C4-2B (cell line): ENCODE measurements around the gene DLX2.

ENCODE experiments used
- H3K27ac ChIP-seq: fragments of 450-650 bp; 2 replicates; pipeline ENCODE4 v1.5.1; 2017
- ZFX ChIP-seq: fragments of 450-650 bp; IDR thresholded peaks from 2 replicates; pipeline ENCODE4 v1.6.1; 2017
- TF ChIP-seq, protein P1 (sequence below): fragments of 450-650 bp; conservative IDR thresholded peaks from 2 replicates; pipeline ENCODE4 v1.5.1; 2017; ENCODE audit warnings: mild to moderate bottlenecking

DLX2 gene

DNA sequence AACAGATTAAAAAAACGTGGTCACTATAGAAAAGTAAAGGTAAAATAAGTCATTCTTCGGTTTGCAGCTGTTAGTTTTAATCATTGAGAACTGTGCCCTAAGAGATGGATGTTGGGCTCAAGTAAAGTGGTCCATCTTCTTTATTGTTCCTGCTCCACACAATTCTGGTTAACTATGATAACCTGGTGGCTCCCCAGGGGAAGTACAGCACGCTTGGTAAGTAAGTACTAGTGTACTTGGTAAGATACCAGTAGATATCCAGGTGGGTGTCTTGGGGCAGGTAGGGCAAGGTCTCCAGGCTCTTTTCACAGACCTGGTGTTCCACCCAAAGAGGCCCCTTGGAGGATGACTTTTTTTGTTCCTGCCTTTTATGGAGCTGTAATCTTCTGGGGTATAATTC, 31.6 kb upstream of the DLX2 start:
- no peak overlapping the region for H3K27ac ChIP-seq
- no peak for TF ChIP-seq ZFX
- TF ChIP-seq, protein P1, sequence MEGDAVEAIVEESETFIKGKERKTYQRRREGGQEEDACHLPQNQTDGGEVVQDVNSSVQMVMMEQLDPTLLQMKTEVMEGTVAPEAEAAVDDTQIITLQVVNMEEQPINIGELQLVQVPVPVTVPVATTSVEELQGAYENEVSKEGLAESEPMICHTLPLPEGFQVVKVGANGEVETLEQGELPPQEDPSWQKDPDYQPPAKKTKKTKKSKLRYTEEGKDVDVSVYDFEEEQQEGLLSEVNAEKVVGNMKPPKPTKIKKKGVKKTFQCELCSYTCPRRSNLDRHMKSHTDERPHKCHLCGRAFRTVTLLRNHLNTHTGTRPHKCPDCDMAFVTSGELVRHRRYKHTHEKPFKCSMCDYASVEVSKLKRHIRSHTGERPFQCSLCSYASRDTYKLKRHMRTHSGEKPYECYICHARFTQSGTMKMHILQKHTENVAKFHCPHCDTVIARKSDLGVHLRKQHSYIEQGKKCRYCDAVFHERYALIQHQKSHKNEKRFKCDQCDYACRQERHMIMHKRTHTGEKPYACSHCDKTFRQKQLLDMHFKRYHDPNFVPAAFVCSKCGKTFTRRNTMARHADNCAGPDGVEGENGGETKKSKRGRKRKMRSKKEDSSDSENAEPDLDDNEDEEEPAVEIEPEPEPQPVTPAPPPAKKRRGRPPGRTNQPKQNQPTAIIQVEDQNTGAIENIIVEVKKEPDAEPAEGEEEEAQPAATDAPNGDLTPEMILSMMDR, result no peak

- no peak for TF ChIP-seq ZFX
- TF ChIP-seq, protein P1, result no peak
- H3K27ac ChIP-seq, result no peak overlapping the region
These were observed 29.2 kb upstream of the DLX2 start for GRCh38 chr2:172131713-172132555.

DNA sequence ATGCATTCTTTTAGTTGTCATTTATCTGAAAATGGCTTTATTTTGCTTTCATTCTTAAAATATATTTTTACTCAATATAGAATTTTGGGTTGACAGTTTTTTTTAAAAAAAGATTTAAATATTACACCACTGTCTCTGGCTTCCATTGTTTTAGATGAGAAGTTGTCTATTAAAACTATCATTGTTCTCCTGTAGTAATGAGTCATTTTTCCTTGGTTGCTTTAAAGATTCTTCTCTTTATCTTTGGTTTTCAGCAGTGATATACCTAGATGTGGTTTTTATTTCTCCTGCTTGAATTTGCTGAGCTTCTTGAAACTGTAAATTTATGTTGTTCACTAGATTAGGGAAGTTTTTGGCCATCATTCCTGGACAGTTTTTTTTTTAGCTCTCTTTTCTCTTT, 26.7 kb upstream of the DLX2 start:
- H3K27ac ChIP-seq, result no peak overlapping the region

GRCh38 chr2:172128484-172128883, 25.8 kb upstream of the DLX2 start:
- TF ChIP-seq ZFX, result no peak
- TF ChIP-seq, protein P1, result no peak
- H3K27ac ChIP-seq, result peak overlapping the region; percentile 43; the same call in 1 of the 2 replicates

More for the DNA sequence above, 26.7 kb upstream of the DLX2 start:
- TF ChIP-seq, protein P1, result no peak
- TF ChIP-seq ZFX, result no peak

- no peak overlapping the region for H3K27ac ChIP-seq
- TF ChIP-seq, protein P1, result no peak
- TF ChIP-seq ZFX, result no peak
These were observed 17.4 kb upstream of the DLX2 start for GRCh38 chr2:172120118-172120517.

- H3K27ac ChIP-seq, result no peak overlapping the region
- TF ChIP-seq, protein P1, result no peak
- no peak for TF ChIP-seq ZFX
These were observed 16.4 kb upstream of the DLX2 start for GRCh38 chr2:172119089-172119488.

DNA sequence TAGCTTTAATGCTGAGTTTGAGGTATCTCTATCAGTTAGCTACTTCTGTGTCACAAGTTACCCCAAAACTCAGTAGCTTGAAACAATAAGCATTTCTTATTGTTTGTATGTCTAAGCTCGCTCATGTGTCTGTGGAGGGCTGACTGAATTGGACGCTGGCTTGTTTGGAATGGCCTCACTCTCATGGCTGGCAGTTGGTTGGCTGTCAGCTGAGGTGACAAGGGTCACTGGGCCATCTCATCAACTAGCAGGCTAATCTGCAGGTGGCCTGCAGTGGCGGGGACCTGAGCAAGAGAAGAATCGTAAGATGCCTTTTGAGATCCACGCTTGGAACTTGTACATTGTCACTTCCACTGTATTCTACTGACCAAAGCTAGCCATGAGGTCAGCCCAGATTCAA, 13.4 kb upstream of the DLX2 start:
- no peak overlapping the region for H3K27ac ChIP-seq
- no peak for TF ChIP-seq ZFX
- TF ChIP-seq, protein P1, result no peak
